Measurements from ENCODE around the gene TLR8.

- TF ChIP-seq CTCF (IDR thresholded peaks at IDR 0.05) (no peak), POLR2AphosphoS5 (IDR thresholded peaks at IDR 0.05) (no peak), POLR2A (IDR thresholded peaks at IDR 0.05) (no peak)
Observed at GRCh38 chrX:12919051-12919450, 12.6 kb downstream of the TLR8 start.

Measured in gastroesophageal sphincter (tissue), 3 donors.